Dermis blood vessel endothelial cell (primary cell): ENCODE data around the gene ZNF333. TPM values are rescaled to one million over a fixed set of nuclear protein-coding genes. Genes with fewer than 3 reads are reported as not detected.

ENCODE experiments used
- DNase-seq: peaks from one replicate; pipeline ENCODE4 v3.0.0; 2010
- total RNA-seq: library from RNA; depleted of rRNA; stranded (reverse); fragments of >200 nt; gene quantifications from 2 replicates; pipeline ENCODE4 v1.2.3, GENCODE V29; 2014

Gene ZNF333
- total RNA-seq: 6.6 and 16.2 TPM in 2 replicates

GRCh38 chr19:14689598-14690503 is at the start of gene ZNF333:
TSS of gene ZNF333 (plus strand) at chr19:14690048. CDS start at chr19:14693492, 3,444 bp downstream.
- DNase-seq: peak; percentile 93

DNA sequence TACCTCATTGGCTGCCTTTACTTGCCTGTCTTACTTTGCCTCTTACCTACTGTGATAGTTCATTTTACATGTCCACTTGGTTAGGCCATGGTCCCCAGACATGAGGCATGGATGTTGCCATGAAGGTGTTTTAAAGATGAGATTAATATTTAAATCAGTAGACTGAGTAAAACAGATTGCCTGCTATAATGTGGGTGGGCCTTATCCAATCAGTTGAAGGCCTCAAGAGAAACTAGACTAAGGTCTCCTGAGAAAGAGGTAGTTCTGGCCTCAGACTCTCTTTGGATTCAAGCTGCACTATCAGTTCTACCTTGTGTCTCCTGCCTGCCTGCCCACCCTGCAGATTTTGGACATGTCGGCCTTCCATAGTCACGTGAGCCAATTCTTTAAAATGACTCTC is 41.3 kb upstream of the ZNF333 start:
- no peak for DNase-seq

DNA sequence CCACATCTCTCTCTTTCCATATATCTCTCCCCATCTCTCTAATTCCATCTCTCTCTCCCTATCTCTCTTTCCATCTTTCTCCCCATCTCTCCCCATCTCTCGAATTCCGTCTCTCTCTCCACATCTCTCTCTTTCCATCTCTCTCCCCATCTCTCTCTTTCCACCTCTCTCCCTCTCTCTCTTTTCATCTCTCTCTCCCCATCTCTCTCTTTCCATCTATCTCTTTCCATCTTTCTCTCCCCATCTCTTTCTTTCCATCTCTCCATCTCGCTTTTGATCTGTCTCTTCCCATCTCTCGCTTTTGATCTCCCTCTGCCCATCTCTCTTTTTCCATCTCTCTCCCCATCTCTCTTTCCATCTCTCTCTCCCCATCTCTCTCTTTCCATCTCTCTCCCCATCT is 40.8 kb upstream of the ZNF333 start:
- DNase-seq: no peak

DNA sequence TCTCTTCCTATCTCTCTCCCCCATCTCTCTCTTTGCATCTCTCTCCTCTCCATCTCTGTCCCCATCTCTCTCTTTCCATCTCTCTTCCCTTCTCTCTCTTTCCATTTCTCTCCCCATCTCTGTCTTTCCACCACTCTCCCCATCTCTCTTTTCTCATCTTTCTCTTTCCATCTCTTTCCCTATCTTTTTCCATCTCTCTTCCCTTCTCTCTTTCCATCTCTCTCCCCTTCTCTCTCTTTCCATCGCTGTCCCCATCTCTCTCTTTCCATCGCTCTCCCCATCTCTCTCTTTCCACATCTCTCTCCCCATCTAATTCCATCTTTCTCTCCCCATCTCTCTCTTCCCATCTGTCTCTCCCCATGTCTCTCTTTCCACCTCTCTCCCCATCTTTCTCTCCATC is 39.7 kb upstream of the ZNF333 start:
- DNase-seq: no peak

GRCh38 chr19:14654786-14655560 is 34.9 kb upstream of the ZNF333 start:
- DNase-seq: no peak

DNA sequence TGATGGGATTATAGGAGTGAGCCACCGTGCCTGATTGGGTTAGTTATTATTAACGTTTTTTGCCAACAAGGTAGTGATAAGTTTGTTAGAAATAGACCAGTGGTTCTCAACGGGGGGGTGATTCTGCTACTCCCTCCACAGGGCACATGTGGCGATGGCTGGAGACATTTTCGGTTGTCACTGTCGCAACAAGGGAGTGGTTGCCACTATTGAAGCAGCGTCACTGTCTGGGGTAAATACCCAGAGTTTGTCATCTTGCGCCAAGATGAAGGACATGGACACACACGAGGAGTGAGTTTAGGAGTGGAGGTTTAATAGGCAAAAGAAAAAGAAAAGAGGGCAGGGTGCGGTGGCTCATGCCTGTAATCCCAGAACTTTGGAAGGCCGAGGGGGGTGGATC is 34.1 kb upstream of the ZNF333 start:
- DNase-seq: no peak

DNA sequence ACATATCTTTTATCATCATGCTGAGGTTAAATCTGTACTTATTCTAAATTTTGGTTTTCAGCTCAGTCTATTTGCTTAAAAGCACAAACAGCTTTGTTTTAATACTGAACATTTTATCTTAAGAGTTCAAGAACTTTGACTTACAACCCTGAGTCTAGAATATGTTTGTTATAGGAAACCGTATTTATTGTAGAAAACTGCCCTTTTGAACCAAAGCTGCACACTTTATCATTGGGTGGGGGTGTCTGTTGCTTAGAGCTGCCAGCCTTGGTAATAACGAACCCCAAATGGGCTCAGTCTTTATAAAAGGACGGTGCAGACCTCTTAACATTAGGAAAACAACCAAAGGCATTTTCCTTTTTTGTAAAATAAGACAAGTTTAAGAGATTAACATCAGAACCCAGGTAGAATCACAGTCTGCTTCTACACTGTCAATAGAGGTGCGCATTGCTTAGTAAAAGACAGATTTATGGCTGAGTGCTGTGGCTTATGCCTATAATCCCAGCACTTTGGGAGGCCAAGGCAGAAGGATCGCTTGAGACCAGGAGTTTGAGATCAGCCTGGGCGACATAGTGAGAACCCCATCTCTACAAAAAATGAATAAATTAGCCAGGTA is 29.9 kb upstream of the ZNF333 start:
- no peak for DNase-seq

GRCh38 chr19:14661372-14661924 is 28.4 kb upstream of the ZNF333 start:
- no peak for DNase-seq

DNA sequence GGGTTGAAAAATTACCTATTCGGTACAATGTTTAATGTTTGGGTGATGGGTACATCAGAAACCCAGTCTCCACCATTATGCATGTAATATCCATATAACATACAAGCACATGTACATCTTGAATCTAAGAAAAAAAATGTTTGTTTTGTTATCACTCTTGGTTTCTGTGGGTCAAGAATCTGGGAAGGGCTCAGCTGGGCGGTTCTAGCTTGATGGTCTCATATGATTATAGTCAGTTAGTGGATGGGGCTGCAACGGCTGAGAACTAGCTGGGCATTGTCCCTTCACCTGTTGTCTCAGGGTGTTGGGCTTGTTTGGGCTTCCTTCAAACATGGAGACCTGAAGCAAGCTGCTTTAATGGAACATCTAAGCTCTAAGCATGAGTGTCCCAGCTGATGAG is 19.9 kb upstream of the ZNF333 start:
- no peak for DNase-seq

- DNase-seq: no peak
Measured at GRCh38 chr19:14670408-14670807, 19.4 kb upstream of the ZNF333 start.

- no peak for DNase-seq
Measured at GRCh38 chr19:14672188-14672872, 17.5 kb upstream of the ZNF333 start.

GRCh38 chr19:14673088-14673487 is 16.8 kb upstream of the ZNF333 start:
- DNase-seq: no peak

- DNase-seq: no peak
Measured at GRCh38 chr19:14674764-14675163, 15.1 kb upstream of the ZNF333 start, which contains the start of gene ADGRE3. TSS of gene ADGRE3 (minus strand) at chr19:14674844. CDS start at chr19:14674770, 74 bp downstream.

- DNase-seq: no peak
Measured at GRCh38 chr19:14676762-14677161, 13.1 kb upstream of the ZNF333 start.

DNA sequence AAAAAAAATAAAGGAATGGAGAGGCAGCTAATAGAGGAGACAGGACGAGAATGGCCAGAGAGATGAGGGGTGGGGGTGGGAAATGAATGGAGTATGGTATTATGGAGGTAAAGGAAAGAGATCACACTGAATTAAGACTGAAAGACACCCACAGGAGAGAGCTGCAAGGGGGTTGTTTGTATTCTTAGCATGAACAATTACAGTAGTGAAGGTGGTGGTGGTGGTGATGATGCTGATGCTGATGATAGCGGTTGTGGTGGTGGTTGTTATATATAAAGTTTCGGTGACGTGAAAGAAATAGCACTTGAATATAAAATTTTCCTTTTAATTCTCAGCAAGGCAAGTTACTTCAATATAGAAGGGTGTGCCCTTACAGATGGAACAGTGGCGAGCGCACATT is 12.4 kb upstream of the ZNF333 start:
- DNase-seq: no peak

DNA sequence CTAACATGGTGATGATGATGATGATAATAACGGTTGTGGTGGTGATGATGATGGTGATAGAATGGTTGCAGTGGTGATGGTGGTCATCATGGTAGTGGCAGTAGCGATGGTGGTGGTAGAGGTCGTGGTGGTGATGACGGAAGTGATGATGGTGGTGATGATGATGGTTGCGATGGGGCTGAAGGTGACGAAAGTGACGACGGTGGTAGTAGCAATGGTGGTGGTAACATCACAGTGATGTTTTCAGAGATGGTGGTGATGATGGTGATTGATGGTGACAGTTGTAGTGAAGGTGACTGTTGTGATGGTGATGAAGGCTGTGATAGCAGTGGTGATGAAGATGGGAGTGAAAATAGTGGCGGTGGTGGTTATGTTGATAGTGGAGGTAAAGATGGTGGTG is 11.6 kb upstream of the ZNF333 start:
- DNase-seq: no peak

- DNase-seq: no peak
Measured at GRCh38 chr19:14682084-14682483, 7.8 kb upstream of the ZNF333 start.

GRCh38 chr19:14683439-14683838 is 6.4 kb upstream of the ZNF333 start:
- no peak for DNase-seq

DNA sequence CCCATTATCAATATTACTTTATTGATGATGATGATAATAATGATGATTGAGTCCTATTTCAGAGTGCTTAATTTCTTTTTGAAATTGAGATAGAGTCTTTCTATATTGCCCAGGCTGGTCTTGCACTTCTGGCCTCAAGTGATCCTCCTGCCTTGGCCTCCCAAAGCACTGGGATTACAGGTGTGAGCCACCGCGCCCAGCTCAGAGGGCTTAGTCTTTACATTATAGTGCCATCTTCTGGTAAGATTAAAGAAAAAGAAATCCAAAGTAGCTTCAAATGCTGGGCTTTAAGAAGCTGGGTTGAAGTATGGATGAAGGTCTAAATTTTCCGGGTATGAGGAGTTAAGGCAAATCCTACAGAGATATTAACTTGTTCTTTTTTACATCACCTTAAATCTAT is 3.4 kb upstream of the ZNF333 start:
- DNase-seq: peak; percentile 54

GRCh38 chr19:14694641-14695266 is 4.9 kb downstream of the ZNF333 start:
- DNase-seq: no peak

- DNase-seq: no peak
Measured at GRCh38 chr19:14695471-14695870, 5.6 kb downstream of the ZNF333 start.

DNA sequence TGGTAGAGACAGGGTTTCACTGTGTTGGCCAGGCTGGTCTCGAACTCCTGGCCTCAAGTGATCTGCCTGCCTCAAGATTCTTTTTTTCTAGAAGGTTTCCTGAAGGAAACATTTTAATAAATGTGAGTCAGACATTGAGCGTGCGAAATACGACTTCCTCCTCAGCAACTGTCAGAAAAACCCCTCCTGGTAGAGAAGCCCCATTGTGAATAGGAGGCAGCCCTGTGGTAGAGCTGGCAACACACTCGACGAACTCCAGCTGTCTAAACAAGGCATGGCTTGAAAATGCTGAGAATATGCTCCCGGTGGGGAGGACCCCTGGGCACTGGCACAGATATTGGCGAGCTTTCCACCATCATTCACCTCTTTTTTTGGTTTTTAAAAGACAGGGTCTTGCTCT is 9.8 kb downstream of the ZNF333 start:
- peak; percentile 65 for DNase-seq
